Upper lobe of right lung (tissue), 1 donor: ENCODE results near the gene NWD2. TPM values are rescaled to one million over a fixed set of nuclear protein-coding genes. Genes with fewer than 3 reads are reported as not detected.

Experiments
- ATAC-seq: fragments of 200-7000 bp; cut with Tn5 transposase; one replicate; pipeline ENCODE4 v1.9.1; 2020; ENCODE audit warnings: mild to moderate bottlenecking, moderate library complexity
- DNase-seq: peaks from one replicate; pipeline ENCODE4 v3.0.0-alpha.2; 2020
- H3K27ac ChIP-seq: fragments of 200-600 bp; one replicate; pipeline ENCODE4 v1.8.0; 2022
- H3K27me3 ChIP-seq: fragments of 200-600 bp; one replicate; pipeline ENCODE4 v1.8.0; 2022; ENCODE audit warnings: mild to moderate bottlenecking
- H3K36me3 ChIP-seq: fragments of 200-600 bp; one replicate; pipeline ENCODE4 v1.8.0; 2022
- H3K4me1 ChIP-seq: fragments of 200-600 bp; one replicate; pipeline ENCODE4 v1.8.0; 2022
- H3K4me3 ChIP-seq: fragments of 200-600 bp; one replicate; pipeline ENCODE4 v1.8.0; 2022; ENCODE audit warnings: mild to moderate bottlenecking
- H3K9me3 ChIP-seq: fragments of 200-600 bp; one replicate; pipeline ENCODE4 v1.8.0; 2022
- CTCF ChIP-seq: fragments of 200-600 bp; IDR thresholded peaks from one replicate; pipeline ENCODE4 v1.8.0; 2022; ENCODE audit warnings: antibody characterized with exemption
- intact Hi-C: fragments of 100-400 bp; cut with DNase I; formaldehyde crosslinking; loops from one replicate; pipeline ENCODE4 v1.11.0; 2022
- total RNA-seq: library from RNA; stranded (reverse); fragmentation: NEBNext Ultra II Directional; extraction: Animal tissue kit (Norgen Biotek cat#: 25700); gene quantifications from one replicate; pipeline ENCODE4 v1.2.1, GENCODE V29; 2021
- donor health status: DM: no; HTN: yes; CAD: no; lungs with severe emphysema.

The NWD2 gene
- total RNA-seq, 1 donor from 2014 or later: not detected

- DNase-seq: no peak
- intact Hi-C loops: no loop called here
- ATAC-seq: no peak
- no peak overlapping the region for H3K4me3 ChIP-seq
- H3K4me1 ChIP-seq: no peaks in the 10 kb centered on the region
- H3K27ac ChIP-seq: no peak overlapping the region
- H3K9me3 ChIP-seq: no peaks in the 10 kb centered on the region
- peaks cover 20% of the 10 kb centered on the region for H3K27me3 ChIP-seq
- H3K36me3 ChIP-seq: no peaks in the 10 kb centered on the region
- TF ChIP-seq CTCF: no peak
These were observed 205.8 kb downstream of the NWD2 start for GRCh38 chr4:37450309-37450708.

- H3K27me3 ChIP-seq: peaks cover 26% of the 10 kb centered on the region
- intact Hi-C loops: no loop called here
These were observed 206.4 kb downstream of the NWD2 start for GRCh38 chr4:37450911-37451310.

GRCh38 chr4:37451656-37452055 lies 207.1 kb downstream of the NWD2 start:
- Histone ChIP-seq H3K27ac (no peak overlapping the region), H3K9me3 (no peaks in the 10 kb centered on the region), H3K4me3 (no peak overlapping the region), H3K36me3 (no peaks in the 10 kb centered on the region), H3K27me3 (peaks cover 26% of the 10 kb centered on the region), H3K4me1 (no peaks in the 10 kb centered on the region)
- DNase-seq (no peak), ATAC-seq (no peak)
- intact Hi-C loops: no loop called here
- TF ChIP-seq CTCF: no peak

More at GRCh38 chr4:37450911-37451310, 206.4 kb downstream of the NWD2 start:
- no peak for DNase-seq
- no peaks in the 10 kb centered on the region for H3K36me3 ChIP-seq
- H3K9me3 ChIP-seq: no peaks in the 10 kb centered on the region
- no peak overlapping the region for H3K27ac ChIP-seq
- no peaks in the 10 kb centered on the region for H3K4me1 ChIP-seq
- ATAC-seq: no peak
- TF ChIP-seq CTCF: no peak
- H3K4me3 ChIP-seq: no peak overlapping the region

- Histone ChIP-seq H3K36me3 (no peaks in the 10 kb centered on the region), H3K27me3 (peaks cover 26% of the 10 kb centered on the region), H3K4me3 (peak overlapping the region; percentile 55), H3K27ac (no peak overlapping the region), H3K9me3 (no peaks in the 10 kb centered on the region), H3K4me1 (no peaks in the 10 kb centered on the region)
- ATAC-seq (peak; percentile 85), DNase-seq (no peak)
- peak; percentile 46 for TF ChIP-seq CTCF
- intact Hi-C loops: no loop called here
These were observed 208.4 kb downstream of the NWD2 start for GRCh38 chr4:37452952-37453280.

- no peaks in the 10 kb centered on the region for H3K4me1 ChIP-seq
- no peaks in the 10 kb centered on the region for H3K9me3 ChIP-seq
- no peaks in the 10 kb centered on the region for H3K36me3 ChIP-seq
- intact Hi-C loops: no loop called here
- peaks cover 26% of the 10 kb centered on the region for H3K27me3 ChIP-seq
- TF ChIP-seq CTCF: no peak
- H3K4me3 ChIP-seq: peak overlapping the region; percentile 55
- peak overlapping the region; percentile 27 for H3K27ac ChIP-seq
- DNase-seq (peak; percentile 89), ATAC-seq (peak; percentile 95)
These were observed 208.9 kb downstream of the NWD2 start for GRCh38 chr4:37453281-37453998.
